Measurements from ENCODE around the gene INHBA. TPM values are rescaled to one million over a fixed set of nuclear protein-coding genes. Genes with fewer than 3 reads are reported as not detected.

The INHBA gene
- total RNA-seq, 2 donors from 2014 or later = not detected

DNA sequence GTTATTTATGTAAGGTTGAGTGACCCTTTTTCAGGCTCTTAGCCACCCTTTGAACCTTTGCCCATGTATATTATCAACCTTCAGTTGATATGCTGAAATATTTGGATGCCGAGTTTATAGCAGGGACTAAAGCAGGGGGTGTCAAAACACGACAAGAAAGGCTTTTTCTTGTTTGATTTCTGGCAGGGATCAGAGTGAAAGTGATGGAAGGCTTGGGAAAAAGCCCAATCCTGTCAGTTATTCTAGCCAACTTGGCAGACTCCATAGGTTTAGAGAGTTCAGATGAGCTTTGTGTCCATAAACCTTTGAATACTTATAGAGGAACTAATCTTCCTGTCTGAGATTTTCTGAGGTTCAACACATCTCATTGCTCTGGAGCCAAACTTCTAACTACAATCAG is 47.5 kb downstream of the INHBA start:
- no peaks in the 10 kb centered on the region for H3K36me3 Mint-ChIP-seq (ENCODE audit: low read depth)
- Histone ChIP-seq H3K27me3 (ENCODE audit: control insufficient read depth, insufficient read depth, low read length, poor library complexity, severe bottlenecking) (no peaks in the 10 kb centered on the region), H3K4me1 (ENCODE audit: control insufficient read depth, insufficient read depth, low read length) (no peaks in the 10 kb centered on the region), H3K27ac (ENCODE audit: low read depth, low read length) (no peak overlapping the region), H3K4me3 (ENCODE audit: low read length) (no peak overlapping the region), H3K9me3 (ENCODE audit: control insufficient read depth, low read length) (no peaks in the 10 kb centered on the region), H3K9ac (ENCODE audit: extremely low read depth, low read length, poor library complexity, severe bottlenecking) (no peak overlapping the region), H3K36me3 (ENCODE audit: control insufficient read depth, insufficient read depth, low read length) (no peaks in the 10 kb centered on the region)
- no peaks in the 10 kb centered on the region for H3K4me1 Mint-ChIP-seq
- no peak overlapping the region for H3K4me3 Mint-ChIP-seq
- no peak for DNase-seq
- no peaks in the 10 kb centered on the region for H3K9me3 Mint-ChIP-seq
- TF ChIP-seq, protein P1, sequence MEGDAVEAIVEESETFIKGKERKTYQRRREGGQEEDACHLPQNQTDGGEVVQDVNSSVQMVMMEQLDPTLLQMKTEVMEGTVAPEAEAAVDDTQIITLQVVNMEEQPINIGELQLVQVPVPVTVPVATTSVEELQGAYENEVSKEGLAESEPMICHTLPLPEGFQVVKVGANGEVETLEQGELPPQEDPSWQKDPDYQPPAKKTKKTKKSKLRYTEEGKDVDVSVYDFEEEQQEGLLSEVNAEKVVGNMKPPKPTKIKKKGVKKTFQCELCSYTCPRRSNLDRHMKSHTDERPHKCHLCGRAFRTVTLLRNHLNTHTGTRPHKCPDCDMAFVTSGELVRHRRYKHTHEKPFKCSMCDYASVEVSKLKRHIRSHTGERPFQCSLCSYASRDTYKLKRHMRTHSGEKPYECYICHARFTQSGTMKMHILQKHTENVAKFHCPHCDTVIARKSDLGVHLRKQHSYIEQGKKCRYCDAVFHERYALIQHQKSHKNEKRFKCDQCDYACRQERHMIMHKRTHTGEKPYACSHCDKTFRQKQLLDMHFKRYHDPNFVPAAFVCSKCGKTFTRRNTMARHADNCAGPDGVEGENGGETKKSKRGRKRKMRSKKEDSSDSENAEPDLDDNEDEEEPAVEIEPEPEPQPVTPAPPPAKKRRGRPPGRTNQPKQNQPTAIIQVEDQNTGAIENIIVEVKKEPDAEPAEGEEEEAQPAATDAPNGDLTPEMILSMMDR (conservative IDR thresholded peaks at IDR 0.05) = no peak
- H3K27ac Mint-ChIP-seq = no peak overlapping the region
- H3K27me3 Mint-ChIP-seq (ENCODE audit: insufficient read depth) = no peaks in the 10 kb centered on the region
- WGBS, 2 experiments (ENCODE audit: insufficient coverage in 1 of 2, insufficient read length in 1 of 2) = 84% methylated on average over 2 of the region's 2 CpGs; no CpG with 5 or more reads in 1 of the 2 experiments

- Histone ChIP-seq H3K27me3 (ENCODE audit: control insufficient read depth, insufficient read depth, low read length, poor library complexity, severe bottlenecking) (no peaks in the 10 kb centered on the region), H3K4me1 (ENCODE audit: control insufficient read depth, insufficient read depth, low read length) (no peaks in the 10 kb centered on the region), H3K9me3 (ENCODE audit: control insufficient read depth, low read length) (no peaks in the 10 kb centered on the region), H3K36me3 (ENCODE audit: control insufficient read depth, insufficient read depth, low read length) (no peaks in the 10 kb centered on the region), H3K4me3 (ENCODE audit: low read length) (no peak overlapping the region), H3K27ac (ENCODE audit: low read depth, low read length) (no peak overlapping the region), H3K9ac (ENCODE audit: extremely low read depth, low read length, poor library complexity, severe bottlenecking) (no peak overlapping the region)
- Mint-ChIP-seq H3K27ac (no peak overlapping the region), H3K36me3 (ENCODE audit: low read depth) (no peaks in the 10 kb centered on the region), H3K9me3 (no peaks in the 10 kb centered on the region), H3K4me3 (no peak overlapping the region), H3K27me3 (ENCODE audit: insufficient read depth) (no peaks in the 10 kb centered on the region), H3K4me1 (no peaks in the 10 kb centered on the region)
- no peak for DNase-seq
- WGBS, 2 experiments (ENCODE audit: insufficient coverage in 1 of 2, insufficient read length in 1 of 2) = 38% methylated on average over 1 of the region's 1 CpG; no CpG with 5 or more reads in 1 of the 2 experiments
- TF ChIP-seq, protein P1 (conservative IDR thresholded peaks at IDR 0.05) = no peak
Measured at GRCh38 chr7:41652267-41652666, 50.6 kb downstream of the INHBA start.

DNA sequence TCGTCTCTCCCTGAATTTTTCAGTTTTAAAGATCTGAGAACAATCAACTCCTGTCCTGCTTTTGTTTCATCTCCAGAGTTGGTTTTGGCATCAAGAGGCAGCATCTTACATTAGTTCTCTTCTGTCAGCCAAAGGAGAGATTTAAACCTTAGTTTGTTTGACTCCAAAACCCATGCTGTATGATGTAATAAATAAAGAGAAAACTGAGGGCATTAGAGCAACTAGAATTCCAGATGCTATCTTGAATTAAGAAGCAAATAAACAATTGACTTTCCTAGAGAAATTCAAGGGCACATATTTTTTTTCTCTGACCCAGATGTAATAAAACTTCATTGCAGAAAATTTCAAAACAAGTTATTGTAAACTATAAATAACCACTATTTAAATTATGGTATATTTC is 54.4 kb downstream of the INHBA start:
- no peak overlapping the region for H3K4me3 Mint-ChIP-seq
- H3K27me3 Mint-ChIP-seq (ENCODE audit: insufficient read depth) = no peaks in the 10 kb centered on the region
- Histone ChIP-seq H3K27ac (ENCODE audit: low read depth, low read length) (no peak overlapping the region), H3K9me3 (ENCODE audit: control insufficient read depth, low read length) (no peaks in the 10 kb centered on the region), H3K9ac (ENCODE audit: extremely low read depth, low read length, poor library complexity, severe bottlenecking) (no peak overlapping the region), H3K4me1 (ENCODE audit: control insufficient read depth, insufficient read depth, low read length) (no peaks in the 10 kb centered on the region), H3K36me3 (ENCODE audit: control insufficient read depth, insufficient read depth, low read length) (no peaks in the 10 kb centered on the region), H3K4me3 (ENCODE audit: low read length) (no peak overlapping the region), H3K27me3 (ENCODE audit: control insufficient read depth, insufficient read depth, low read length, poor library complexity, severe bottlenecking) (no peaks in the 10 kb centered on the region)
- TF ChIP-seq, protein P1 (conservative IDR thresholded peaks at IDR 0.05) = no peak
- no peaks in the 10 kb centered on the region for H3K36me3 Mint-ChIP-seq (ENCODE audit: low read depth)
- 83 to 86% methylated on average over 1 of the region's 1 CpG for WGBS, 2 experiments (ENCODE audit: insufficient coverage in 1 of 2, insufficient read length in 1 of 2)
- H3K27ac Mint-ChIP-seq = no peak overlapping the region
- H3K4me1 Mint-ChIP-seq = no peaks in the 10 kb centered on the region
- DNase-seq = no peak
- H3K9me3 Mint-ChIP-seq = no peaks in the 10 kb centered on the region

Data from endodermal cell (in vitro differentiated cells).